ENCODE measurements around the gene LRCH1. TPM values are rescaled to one million over a fixed set of nuclear protein-coding genes. Genes with fewer than 3 reads are reported as not detected.

The LRCH1 gene
- polyA plus RNA-seq, 1 of the 3 experiments (the other 2 are of a cell fraction), result 5.5 TPM

DNA sequence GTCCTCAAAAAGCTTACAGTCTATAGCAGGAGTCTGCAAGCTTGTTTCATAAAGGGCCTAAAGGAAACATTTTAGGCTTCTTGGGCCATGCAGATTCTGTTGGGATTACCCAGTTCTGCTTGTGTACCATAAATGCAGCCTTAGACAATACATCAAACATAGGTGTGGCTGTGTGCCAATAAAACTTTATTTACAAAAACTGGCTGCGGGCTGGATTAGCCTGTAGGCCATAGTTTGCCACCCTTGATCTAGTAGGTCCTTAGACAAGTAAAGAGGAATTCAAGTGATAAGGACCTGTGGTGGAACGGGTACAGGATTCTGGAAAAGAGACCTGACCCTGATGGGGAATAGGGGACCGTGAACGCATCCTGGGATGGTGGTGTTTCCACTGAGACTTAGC lies 192.1 kb downstream of the LRCH1 start:
- WGBS (ENCODE audit: low lambda C conversion rate), result 99% methylated on average over 4 of the region's 4 CpGs
- CTCF ChIA-PET, result no interaction called here

More for the DNA sequence above, 192.1 kb downstream of the LRCH1 start:
- no peak for TF ChIP-seq CHD2 (IDR thresholded peaks at IDR 0.05; ENCODE audit: low read length, partially characterized antibody)
- no peak for TF ChIP-seq RCOR1 (IDR thresholded peaks at IDR 0.05; ENCODE audit: low read length)
- TF ChIP-seq ELF1 (IDR thresholded peaks at IDR 0.05), result no peak
- TF ChIP-seq EZH2phosphoT487 (IDR thresholded peaks at IDR 0.05; ENCODE audit: borderline replicate concordance, low read depth), result no peak
- no peak for TF ChIP-seq FOXM1 (IDR thresholded peaks at IDR 0.05; ENCODE audit: low read depth)
- TF ChIP-seq, protein P1, sequence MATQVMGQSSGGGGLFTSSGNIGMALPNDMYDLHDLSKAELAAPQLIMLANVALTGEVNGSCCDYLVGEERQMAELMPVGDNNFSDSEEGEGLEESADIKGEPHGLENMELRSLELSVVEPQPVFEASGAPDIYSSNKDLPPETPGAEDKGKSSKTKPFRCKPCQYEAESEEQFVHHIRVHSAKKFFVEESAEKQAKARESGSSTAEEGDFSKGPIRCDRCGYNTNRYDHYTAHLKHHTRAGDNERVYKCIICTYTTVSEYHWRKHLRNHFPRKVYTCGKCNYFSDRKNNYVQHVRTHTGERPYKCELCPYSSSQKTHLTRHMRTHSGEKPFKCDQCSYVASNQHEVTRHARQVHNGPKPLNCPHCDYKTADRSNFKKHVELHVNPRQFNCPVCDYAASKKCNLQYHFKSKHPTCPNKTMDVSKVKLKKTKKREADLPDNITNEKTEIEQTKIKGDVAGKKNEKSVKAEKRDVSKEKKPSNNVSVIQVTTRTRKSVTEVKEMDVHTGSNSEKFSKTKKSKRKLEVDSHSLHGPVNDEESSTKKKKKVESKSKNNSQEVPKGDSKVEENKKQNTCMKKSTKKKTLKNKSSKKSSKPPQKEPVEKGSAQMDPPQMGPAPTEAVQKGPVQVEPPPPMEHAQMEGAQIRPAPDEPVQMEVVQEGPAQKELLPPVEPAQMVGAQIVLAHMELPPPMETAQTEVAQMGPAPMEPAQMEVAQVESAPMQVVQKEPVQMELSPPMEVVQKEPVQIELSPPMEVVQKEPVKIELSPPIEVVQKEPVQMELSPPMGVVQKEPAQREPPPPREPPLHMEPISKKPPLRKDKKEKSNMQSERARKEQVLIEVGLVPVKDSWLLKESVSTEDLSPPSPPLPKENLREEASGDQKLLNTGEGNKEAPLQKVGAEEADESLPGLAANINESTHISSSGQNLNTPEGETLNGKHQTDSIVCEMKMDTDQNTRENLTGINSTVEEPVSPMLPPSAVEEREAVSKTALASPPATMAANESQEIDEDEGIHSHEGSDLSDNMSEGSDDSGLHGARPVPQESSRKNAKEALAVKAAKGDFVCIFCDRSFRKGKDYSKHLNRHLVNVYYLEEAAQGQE (IDR thresholded peaks at IDR 0.05; ENCODE audit: low read depth, low read length), result no peak
- TF ChIP-seq, protein P2, sequence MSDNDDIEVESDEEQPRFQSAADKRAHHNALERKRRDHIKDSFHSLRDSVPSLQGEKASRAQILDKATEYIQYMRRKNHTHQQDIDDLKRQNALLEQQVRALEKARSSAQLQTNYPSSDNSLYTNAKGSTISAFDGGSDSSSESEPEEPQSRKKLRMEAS (IDR thresholded peaks at IDR 0.05; ENCODE audit: low read depth), result no peak
- TF ChIP-seq GABPA (IDR thresholded peaks at IDR 0.05; ENCODE audit: low read depth), result no peak
- no peak for TF ChIP-seq TCF12 (IDR thresholded peaks at IDR 0.05)
- TF ChIP-seq RXRA (IDR thresholded peaks at IDR 0.05; ENCODE audit: borderline replicate concordance, low read depth), result no peak
- no peak for TF ChIP-seq SMC3 (IDR thresholded peaks at IDR 0.05; ENCODE audit: low read depth, low read length)
- no peak for TF ChIP-seq EP300 (IDR thresholded peaks at IDR 0.05; ENCODE audit: borderline replicate concordance in 1 of 2, low read depth in 1 of 2, low read length in 1 of 2)
- no peak for TF ChIP-seq FOXJ3 (CRISPR knock-in tag; IDR thresholded peaks at IDR 0.05)
- TF ChIP-seq POLR2AphosphoS5 (IDR thresholded peaks at IDR 0.05; ENCODE audit: low read depth, low read length), result no peak
- TF ChIP-seq, protein P3, sequence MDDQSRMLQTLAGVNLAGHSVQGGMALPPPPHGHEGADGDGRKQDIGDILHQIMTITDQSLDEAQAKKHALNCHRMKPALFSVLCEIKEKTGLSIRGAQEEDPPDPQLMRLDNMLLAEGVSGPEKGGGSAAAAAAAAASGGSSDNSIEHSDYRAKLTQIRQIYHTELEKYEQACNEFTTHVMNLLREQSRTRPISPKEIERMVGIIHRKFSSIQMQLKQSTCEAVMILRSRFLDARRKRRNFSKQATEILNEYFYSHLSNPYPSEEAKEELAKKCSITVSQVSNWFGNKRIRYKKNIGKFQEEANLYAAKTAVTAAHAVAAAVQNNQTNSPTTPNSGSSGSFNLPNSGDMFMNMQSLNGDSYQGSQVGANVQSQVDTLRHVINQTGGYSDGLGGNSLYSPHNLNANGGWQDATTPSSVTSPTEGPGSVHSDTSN (IDR thresholded peaks at IDR 0.05), result no peak
- TF ChIP-seq, protein P4, sequence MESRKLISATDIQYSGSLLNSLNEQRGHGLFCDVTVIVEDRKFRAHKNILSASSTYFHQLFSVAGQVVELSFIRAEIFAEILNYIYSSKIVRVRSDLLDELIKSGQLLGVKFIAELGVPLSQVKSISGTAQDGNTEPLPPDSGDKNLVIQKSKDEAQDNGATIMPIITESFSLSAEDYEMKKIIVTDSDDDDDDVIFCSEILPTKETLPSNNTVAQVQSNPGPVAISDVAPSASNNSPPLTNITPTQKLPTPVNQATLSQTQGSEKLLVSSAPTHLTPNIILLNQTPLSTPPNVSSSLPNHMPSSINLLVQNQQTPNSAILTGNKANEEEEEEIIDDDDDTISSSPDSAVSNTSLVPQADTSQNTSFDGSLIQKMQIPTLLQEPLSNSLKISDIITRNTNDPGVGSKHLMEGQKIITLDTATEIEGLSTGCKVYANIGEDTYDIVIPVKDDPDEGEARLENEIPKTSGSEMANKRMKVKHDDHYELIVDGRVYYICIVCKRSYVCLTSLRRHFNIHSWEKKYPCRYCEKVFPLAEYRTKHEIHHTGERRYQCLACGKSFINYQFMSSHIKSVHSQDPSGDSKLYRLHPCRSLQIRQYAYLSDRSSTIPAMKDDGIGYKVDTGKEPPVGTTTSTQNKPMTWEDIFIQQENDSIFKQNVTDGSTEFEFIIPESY (IDR thresholded peaks at IDR 0.05; ENCODE audit: borderline replicate concordance, low read depth), result no peak
- TF ChIP-seq MEF2A (IDR thresholded peaks at IDR 0.05; ENCODE audit: borderline replicate concordance, low read depth), result no peak
- DNase-seq, result no peak
- H3K27ac ChIP-seq (ENCODE audit: low read depth in 2 of 2, low read length in 1 of 2), result no peak overlapping the region
- H3K9ac ChIP-seq, result no peak overlapping the region
- no peaks in the 10 kb centered on the region for H3K9me2 ChIP-seq
- H4K20me1 ChIP-seq (ENCODE audit: insufficient read depth), result no peaks in the 10 kb centered on the region
- no peaks in the 10 kb centered on the region for H3K79me2 ChIP-seq (ENCODE audit: insufficient read depth)
- H3K4me2 ChIP-seq, result no peak overlapping the region
- POLR2A ChIA-PET, result no interaction called here
- no peaks in the 10 kb centered on the region for H3K9me3 ChIP-seq
- H3K36me3 ChIP-seq (replicated peaks in 1 of 2; ENCODE audit: control insufficient read depth in 1 of 2, insufficient read depth in 2 of 2, low read length in 1 of 2), result peaks cover 20 to 28% of the 10 kb centered on the region in 2 experiments
- H3K27me3 ChIP-seq (ENCODE audit: insufficient read depth), result no peaks in the 10 kb centered on the region
- no peak overlapping the region for H3K4me3 ChIP-seq (ENCODE audit: low read depth in 2 of 2, low read length in 1 of 2)
- peaks cover 12 to 23% of the 10 kb centered on the region in 2 experiments; a peak in 3 of 4 replicates for H3K4me1 ChIP-seq (ENCODE audit: control insufficient read depth in 1 of 2, insufficient read depth in 2 of 2, low read depth in 1 of 2, low read length in 1 of 2)
- H2AFZ ChIP-seq (ENCODE audit: low read depth), result no peak overlapping the region
- H3F3A ChIP-seq (replicated peaks; ENCODE audit: insufficient read depth), result peaks cover 15% of the 10 kb centered on the region

All from SK-N-SH (cell line).